ENCODE data around the gene NOS2.

Gene NOS2

GRCh38 chr17:27721797-27722196, 78.5 kb downstream of the NOS2 start:
- DNase-seq (ENCODE audit: low read depth, low spot score) = no peak
